LNCaP clone FGC (cell line): ENCODE data around the gene RBM15.
A peak's percentile ranks its signal among the peaks of the same experiment; 100 is the strongest.

ENCODE experiments used
- DNase-seq: peaks from one replicate; pipeline ENCODE4 v3.0.0-alpha.2; 2011; ENCODE audit warnings: low read depth
- H3K4me3 ChIP-seq: 2 replicates; pipeline ENCODE4 v1.5.1; 2011; ENCODE audit warnings: mild to moderate bottlenecking, low read depth, low read length, control low read depth
- TF ChIP-seq, protein P1 (sequence below): IDR thresholded peaks from 2 replicates; pipeline ENCODE4 v1.5.1; 2012; ENCODE audit warnings: mild to moderate bottlenecking; ENCODE audit not compliant: control insufficient read depth, insufficient read depth; ENCODE audit errors: extremely low read depth

Gene RBM15

DNA sequence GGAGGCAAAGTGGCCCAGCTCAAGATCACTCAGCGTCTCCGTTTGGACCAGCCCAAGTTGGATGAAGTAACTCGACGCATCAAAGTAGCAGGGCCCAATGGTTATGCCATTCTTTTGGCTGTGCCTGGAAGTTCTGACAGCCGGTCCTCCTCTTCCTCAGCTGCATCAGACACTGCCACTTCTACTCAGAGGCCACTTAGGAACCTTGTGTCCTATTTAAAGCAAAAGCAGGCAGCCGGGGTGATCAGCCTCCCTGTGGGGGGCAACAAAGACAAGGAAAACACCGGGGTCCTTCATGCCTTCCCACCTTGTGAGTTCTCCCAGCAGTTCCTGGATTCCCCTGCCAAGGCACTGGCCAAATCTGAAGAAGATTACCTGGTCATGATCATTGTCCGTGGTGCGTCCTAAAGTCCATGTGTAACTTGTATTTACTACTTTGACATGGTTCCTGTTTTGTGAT, 2.7 kb downstream of the RBM15 start:
- TF ChIP-seq, protein P1, sequence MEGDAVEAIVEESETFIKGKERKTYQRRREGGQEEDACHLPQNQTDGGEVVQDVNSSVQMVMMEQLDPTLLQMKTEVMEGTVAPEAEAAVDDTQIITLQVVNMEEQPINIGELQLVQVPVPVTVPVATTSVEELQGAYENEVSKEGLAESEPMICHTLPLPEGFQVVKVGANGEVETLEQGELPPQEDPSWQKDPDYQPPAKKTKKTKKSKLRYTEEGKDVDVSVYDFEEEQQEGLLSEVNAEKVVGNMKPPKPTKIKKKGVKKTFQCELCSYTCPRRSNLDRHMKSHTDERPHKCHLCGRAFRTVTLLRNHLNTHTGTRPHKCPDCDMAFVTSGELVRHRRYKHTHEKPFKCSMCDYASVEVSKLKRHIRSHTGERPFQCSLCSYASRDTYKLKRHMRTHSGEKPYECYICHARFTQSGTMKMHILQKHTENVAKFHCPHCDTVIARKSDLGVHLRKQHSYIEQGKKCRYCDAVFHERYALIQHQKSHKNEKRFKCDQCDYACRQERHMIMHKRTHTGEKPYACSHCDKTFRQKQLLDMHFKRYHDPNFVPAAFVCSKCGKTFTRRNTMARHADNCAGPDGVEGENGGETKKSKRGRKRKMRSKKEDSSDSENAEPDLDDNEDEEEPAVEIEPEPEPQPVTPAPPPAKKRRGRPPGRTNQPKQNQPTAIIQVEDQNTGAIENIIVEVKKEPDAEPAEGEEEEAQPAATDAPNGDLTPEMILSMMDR, result no peak
- DNase-seq, result no peak
- H3K4me3 ChIP-seq, result no peak overlapping the region

DNA sequence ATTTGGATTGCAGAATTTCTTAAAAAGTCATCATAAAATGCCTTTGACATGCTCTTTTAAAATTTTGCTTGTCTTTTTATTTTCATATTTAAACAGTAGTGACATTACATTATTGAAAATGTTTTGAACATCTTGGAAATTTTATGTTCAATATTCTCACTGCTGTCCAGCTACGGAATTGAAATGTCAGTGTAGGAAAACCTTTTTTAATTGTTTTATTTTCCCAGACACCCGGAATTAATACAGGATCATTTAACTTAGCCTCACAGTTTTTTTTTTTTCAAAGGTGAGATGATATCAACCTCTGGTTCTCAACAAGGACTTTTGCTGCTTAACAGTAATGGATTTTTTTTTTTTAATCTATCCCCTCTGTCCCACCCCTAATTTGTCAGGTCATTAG, 4.1 kb downstream of the RBM15 start:
- TF ChIP-seq, protein P1, result no peak
- DNase-seq, result no peak
- no peak overlapping the region for H3K4me3 ChIP-seq

DNA sequence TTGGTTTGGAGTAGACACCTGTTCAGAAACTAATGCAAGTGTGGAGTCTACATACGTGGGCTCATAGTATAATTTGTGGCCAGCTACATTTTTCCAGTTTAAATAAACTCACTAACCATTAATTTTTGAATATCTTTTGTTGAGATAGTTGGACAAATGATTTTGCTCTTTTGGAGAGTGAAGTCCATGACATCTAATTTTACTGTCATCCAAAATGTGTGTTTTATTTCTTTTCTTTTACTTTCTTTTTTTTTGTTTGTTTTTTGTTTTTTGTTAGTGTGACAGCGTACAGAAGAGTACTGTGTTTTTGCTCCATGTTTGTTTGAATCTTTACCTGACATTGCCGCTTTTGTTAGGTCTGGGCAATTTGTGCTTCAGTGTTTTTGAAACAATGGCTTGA, 5.0 kb downstream of the RBM15 start:
- H3K4me3 ChIP-seq, result 0 out of 2 replicates have a peak overlapping the region, but pooled peaks have one; percentile 9
- DNase-seq, result no peak
- TF ChIP-seq, protein P1, result no peak

DNA sequence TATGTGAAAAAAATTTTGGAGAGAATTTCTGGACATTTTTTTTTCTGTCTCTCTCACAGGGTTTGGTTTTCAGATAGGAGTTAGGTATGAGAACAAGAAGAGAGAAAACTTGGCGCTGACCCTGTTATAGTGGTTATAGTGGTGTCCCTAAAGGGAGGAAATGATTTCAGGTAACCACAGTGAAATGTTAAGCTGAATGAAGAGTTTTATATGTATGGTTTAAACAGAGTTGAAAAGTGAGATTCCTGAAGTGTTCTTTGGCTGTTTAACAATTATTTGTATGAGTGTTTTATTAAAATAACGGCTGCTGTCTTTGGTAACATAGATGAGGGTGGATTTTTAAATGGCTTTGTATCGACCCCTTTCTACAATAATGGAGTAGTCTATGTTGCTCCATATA, 6.3 kb downstream of the RBM15 start:
- TF ChIP-seq, protein P1, result no peak
- no peak overlapping the region for H3K4me3 ChIP-seq
- DNase-seq, result no peak

DNA sequence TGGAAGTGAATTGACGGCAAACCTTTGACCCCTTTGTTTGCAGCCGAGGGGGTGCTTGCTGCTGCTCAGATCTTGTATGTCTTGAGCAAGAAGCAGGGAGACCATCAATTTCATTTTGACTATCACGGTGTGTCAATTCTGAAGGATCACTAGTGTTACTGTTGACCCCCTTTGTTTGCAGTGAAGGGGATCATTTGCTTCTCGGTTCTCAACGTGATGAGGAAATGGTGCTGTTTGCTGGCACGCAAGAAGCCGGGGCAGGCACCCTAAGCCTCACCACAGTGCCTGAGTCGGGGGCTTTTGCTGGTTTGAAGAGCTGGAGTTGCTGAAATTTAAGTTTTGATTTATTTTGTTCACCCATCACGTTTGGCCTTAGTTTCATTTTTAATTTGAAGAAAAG, 7.5 kb downstream of the RBM15 start:
- no peak overlapping the region for H3K4me3 ChIP-seq
- TF ChIP-seq, protein P1, result no peak
- no peak for DNase-seq

DNA sequence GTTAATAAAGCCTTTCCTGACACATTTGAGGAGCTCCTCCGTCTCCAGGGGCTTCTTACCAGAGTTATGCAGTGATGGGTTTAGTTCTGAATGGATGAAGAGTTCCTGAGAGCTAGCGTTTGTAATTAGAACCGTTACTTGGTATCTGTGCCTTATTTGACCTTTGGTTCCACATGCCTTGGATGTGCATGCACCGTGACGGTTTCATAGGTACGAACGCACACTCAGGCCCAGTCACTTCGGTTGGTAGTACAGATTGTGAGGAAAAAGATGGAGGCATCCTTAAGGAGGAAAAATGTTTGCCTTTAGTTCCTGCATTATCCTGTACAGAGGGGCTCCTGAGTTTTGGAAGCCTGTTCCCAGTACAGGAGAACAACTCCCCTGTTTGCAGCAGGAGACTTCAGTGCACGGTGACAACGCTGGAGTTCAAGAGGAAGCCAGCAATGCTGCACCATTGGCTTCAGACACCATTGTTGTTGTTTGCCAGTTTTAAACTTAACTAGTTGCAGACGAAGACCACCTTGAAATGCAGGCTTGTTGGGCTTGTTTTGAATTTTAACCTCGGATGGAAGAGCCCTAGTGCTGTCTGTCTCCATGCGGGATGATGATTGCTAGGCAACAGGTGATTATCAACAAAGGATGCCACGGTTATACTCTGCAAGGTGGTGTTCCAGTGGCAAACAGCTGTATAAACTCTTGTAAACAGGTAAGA, 8.2 kb downstream of the RBM15 start:
- TF ChIP-seq, protein P1, result no peak
- no peak for DNase-seq
- no peak overlapping the region for H3K4me3 ChIP-seq

DNA sequence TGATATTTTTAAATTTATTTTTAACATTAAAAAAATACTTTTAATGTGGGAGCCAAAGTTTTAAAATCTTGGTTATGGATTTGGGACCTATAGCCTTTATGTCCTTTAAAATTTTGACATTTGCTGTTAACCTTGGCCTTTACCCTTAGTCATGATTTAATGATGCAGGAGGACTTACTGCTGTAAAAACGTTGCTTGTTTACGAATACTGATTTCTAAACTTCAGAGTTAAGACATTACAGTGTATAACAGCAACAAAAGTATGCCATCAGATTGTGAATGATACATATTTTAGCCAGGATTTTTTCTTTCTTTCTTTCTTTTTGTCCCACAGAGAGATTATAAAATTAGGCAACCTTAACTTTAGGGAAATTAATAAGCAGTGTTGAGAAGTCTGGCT, 8.9 kb downstream of the RBM15 start:
- TF ChIP-seq, protein P1, result no peak
- no peak for DNase-seq
- no peak overlapping the region for H3K4me3 ChIP-seq
